IPS DF 19.7 (cell line): ENCODE results near the gene F11.
"Not testable (repeated sequence)": the region's sequence is repeated elsewhere in the genome, so short reads cannot be mapped to it uniquely, and the experiment has no call there.

Experiments used
- DNase-seq: peaks from one replicate; pipeline ENCODE4 v3.0.0-alpha.2; 2013; ENCODE audit warnings: low read depth, low spot score

Gene F11

GRCh38 chr4:186298031-186298647, 32.1 kb downstream of the F11 start:
- DNase-seq: peak; percentile 15

GRCh38 chr4:186299291-186299690, 33.3 kb downstream of the F11 start:
- DNase-seq: no peak

- no peak for DNase-seq
Measured at GRCh38 chr4:186300659-186301390, 34.8 kb downstream of the F11 start.

GRCh38 chr4:186304216-186304615, 38.2 kb downstream of the F11 start:
- DNase-seq: no peak

GRCh38 chr4:186304866-186305505, 39.0 kb downstream of the F11 start:
- no peak for DNase-seq

- DNase-seq: no peak
Measured at GRCh38 chr4:186307497-186307896, 41.5 kb downstream of the F11 start.

GRCh38 chr4:186307916-186308315, 41.9 kb downstream of the F11 start:
- DNase-seq: no peak

- no peak for DNase-seq
Measured at GRCh38 chr4:186318481-186318880, 52.5 kb downstream of the F11 start.

GRCh38 chr4:186324660-186325059, 58.7 kb downstream of the F11 start:
- not testable (repeated sequence) for DNase-seq

GRCh38 chr4:186326391-186326790, 60.4 kb downstream of the F11 start:
- DNase-seq: no peak

- no peak for DNase-seq
Measured at GRCh38 chr4:186329372-186329771, 63.4 kb downstream of the F11 start.

GRCh38 chr4:186330368-186330767, 64.4 kb downstream of the F11 start:
- DNase-seq: no peak

- DNase-seq: no peak
Measured at GRCh38 chr4:186335793-186336192, 69.8 kb downstream of the F11 start.
